Activated T-cell treated with anti-CD3 and anti-CD28 coated beads for 48 hours (primary cell): ENCODE measurements around the gene TRPV4.

Experiments
- DNase-seq: peaks from one replicate; pipeline ENCODE4 v3.0.0-alpha.2; 2020; ENCODE audit warnings: low read depth

The TRPV4 gene

DNA sequence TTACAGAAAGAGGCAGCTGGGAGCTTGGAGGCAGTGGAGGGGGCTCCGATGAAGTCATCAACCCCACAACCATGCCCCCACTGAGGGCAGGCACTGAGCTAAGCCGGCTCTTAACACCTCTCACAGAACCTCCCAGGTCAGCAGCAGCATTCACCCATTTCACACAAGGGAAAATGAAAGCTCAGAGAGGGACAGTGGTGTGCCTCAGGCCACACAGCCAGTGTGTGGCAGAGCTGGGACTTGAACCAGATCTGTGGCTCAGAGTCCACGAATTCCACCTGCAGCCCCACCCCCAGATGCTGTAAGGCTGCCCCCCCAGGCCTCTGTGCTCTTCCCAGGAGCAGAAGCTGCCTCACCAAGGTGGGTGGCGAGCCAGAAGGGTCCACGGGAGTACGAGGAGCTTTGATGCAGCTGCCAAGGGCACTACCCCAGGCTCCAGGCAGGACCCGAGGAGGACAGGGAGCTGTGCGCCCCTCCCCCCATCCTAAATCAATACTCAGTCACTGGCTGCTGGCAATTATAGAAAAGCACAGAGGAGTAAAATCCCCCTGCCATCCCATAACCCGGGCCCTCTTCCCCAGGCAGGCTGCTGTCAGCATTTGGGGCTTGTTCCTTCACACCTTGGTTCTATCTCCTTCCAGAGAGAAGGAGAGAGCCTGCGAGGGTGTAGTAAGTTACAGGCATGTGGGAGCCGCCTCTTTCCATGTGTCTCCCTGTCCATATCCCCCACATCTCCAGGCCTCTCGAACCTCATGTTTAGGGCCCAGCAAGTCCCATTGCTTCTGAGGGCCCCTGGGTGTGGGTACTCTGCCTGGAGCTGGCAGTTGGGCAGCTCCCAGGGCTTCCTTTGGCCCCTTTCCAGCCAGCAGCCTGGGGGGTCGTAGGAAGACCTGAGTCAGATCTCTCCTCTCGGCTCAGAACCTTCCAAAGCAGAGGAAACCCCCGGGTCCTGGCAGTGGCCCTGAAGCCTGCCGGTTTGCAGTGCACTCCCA is 72.0 kb downstream of the TRPV4 start:
- DNase-seq = no peak

DNA sequence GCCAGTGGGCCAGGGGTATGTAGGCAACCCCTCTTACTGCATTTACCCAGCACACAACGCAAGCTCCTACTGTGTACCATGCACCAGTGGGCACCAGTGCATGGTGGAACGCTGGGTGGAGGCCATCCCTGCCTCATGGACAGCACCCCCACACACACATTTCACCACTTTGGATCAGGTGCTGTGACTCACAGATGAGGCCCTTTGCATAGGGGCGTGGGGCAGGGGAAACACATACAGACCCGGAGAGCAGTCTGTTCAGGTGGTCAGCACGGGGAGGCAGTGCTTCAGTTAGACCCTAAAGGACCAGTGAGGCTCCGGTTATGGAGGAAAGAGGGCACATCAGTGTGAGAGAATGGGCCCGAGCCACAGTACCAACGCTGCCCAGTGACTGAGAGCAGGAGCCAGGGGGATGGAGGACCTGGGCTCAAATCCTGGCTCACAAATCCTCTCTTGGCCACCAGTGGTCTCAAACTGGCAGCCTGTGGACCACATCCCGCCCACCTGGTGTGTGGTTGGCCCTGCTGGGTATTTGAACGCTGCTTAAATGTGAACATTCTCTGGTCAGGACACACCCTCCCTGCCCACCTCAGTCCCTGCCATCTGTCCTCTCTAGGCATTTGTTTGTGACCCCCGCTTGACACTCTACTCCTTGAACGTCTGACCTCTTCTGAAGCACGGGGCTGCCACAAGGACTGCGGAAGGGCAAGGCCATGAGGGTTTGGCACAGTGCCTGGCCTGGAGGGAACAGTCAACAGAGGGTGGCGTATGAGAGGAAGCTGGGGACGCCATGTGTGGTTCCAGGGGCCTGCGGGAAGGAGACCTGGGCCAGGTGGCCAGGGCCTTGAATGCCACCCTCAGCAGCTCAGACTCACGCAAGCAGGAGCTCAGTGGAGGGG is 72.9 kb downstream of the TRPV4 start:
- DNase-seq = no peak

DNA sequence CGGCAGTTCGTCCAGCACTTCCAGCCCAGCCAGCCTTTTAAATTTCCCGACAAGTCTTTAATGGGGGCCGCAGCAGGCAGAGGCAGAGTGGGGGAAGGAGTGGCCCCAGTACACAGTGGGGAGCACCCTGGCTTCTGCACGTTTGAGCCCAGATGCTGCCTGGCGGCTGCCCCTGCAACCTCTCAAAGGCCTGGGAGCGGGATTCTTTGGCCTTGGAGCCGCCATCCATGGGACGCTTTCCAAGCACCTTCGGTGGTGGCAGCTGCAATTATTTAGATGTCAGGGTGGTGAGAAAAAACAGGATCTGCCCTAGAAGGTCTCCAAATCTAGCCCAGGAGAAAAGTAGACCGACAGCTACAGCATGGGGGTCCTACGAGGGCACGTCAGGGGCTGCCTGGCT is 73.6 kb downstream of the TRPV4 start:
- DNase-seq = no peak

DNA sequence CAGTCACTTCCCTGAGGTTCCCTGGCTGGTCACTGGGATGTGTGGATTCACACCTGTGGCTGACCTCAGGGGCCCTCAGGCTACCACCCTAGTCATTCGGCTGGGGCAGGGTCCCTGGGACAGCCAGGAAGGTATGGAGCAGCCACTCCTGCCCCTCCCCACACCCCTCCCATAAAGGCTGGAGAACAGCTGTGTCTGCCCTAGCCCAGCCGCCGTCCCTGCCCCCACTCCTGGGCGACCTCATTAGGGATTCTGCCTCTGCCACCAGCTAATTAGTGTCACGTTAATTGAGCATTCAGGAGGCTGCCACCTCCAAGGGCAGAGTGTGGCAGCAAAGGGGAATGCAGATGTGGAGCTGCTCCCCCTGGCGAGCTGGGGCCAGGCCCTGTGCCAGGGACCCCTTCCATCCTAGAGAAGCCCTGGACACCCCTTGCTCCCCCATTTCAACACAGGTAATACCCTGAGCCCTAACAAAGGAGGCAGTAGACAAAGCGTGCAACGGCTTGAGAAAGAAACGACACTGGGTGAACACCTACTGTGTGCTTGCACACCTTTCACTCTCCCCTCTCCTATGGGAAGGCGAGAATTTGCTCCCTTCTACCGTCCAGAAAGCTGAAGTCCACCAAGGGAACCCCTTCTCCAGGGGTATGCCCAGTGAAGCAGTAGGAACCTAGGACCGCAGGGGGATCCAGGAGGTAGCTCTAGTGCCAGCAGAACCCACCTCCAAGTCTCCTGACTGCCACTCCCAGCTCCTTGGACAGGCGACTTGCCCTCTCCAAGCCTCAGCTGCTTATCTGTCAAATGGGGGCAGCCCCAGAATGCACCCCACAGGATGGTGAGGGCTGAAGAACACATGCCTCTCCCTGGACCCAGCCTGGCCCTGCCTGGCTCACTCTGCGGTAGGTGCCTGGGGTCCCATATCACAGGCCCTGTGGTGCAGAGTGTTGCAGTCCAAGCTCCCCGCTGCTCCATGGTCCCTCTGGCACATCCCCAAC is 74.5 kb downstream of the TRPV4 start:
- DNase-seq = no peak

DNA sequence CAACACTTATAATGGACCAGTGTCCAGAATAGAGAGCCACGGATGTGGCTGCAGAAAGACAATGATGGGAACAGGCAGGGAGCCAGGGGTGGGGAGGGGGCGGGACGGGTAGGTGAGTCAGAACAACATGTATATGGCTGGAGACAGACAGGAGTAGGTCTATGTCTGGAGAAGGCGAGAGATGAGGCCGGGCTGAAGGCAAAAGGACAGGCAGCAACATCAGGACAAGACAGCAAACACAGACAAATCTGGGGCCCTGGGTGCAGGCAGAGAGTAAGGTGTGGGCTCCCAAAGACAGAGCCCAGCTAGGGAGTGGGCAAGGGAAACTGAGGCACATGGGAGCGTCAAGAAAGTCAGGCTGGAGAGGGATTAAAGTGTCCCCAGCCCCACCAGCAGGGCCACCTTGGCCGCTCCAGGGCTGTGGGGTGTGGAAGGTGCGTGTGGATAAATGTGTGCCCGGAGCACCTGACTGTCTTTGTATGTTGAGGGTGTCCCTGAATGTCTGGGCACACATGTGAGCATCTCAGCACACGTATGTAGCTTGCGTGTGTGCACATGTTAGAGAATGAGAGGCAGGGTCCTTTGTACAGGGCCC is 75.4 kb downstream of the TRPV4 start:
- no peak for DNase-seq

DNA sequence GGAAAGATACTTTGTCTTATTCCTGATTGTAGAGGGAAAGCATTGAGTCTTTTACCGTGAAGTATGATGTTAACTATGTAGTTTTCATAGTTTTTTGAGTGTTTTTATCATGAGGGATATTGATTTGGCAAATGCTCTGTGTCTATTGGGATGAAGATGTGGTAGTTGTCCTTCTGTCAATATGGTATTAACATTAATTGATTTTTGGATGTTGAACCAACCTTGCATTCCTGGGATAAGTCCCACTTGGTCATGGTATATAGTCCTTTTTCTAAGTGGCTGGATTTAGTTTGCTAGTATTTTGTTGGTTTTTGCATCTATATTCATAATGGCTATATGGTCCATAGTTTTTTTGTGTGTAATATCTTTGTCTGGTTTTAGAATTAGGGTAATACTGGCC is 76.7 kb downstream of the TRPV4 start:
- no peak for DNase-seq

DNA sequence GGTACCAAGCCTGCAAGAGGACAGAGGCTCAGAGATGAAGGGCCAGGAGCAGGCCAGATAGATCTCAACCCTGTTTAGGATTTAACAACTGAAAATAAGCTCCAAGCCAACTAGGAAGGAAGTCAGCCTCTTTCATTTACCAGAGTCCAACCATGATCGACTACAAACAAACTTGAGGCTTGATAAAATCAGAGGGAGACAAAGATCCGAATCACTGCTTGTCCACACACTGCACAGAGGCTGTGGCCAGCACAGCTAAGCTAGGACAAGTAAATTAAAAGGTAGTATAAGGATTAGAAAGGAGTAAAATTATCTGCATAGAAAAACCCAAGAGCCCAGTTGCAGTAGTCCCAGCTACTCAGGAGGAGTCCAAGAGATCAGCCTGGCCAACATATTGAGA is 79.2 kb downstream of the TRPV4 start:
- no peak for DNase-seq

DNA sequence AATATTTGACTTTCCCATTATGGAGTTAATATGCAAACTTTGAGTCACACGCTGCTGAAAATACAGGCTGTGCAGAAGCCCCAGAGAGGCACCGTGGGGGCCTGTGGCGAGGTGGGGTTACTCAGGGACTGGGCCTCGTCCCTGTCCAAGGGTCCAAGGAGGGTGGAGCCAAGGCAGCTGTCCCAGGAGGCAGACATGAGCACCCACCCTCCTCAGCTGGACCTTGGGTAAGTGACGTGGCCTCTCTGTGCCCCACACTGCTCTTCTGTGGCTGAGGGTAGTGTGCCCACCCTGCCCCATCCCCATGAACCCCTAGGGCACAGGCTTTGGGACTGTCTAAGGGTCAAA is 80.2 kb downstream of the TRPV4 start:
- DNase-seq = no peak

DNA sequence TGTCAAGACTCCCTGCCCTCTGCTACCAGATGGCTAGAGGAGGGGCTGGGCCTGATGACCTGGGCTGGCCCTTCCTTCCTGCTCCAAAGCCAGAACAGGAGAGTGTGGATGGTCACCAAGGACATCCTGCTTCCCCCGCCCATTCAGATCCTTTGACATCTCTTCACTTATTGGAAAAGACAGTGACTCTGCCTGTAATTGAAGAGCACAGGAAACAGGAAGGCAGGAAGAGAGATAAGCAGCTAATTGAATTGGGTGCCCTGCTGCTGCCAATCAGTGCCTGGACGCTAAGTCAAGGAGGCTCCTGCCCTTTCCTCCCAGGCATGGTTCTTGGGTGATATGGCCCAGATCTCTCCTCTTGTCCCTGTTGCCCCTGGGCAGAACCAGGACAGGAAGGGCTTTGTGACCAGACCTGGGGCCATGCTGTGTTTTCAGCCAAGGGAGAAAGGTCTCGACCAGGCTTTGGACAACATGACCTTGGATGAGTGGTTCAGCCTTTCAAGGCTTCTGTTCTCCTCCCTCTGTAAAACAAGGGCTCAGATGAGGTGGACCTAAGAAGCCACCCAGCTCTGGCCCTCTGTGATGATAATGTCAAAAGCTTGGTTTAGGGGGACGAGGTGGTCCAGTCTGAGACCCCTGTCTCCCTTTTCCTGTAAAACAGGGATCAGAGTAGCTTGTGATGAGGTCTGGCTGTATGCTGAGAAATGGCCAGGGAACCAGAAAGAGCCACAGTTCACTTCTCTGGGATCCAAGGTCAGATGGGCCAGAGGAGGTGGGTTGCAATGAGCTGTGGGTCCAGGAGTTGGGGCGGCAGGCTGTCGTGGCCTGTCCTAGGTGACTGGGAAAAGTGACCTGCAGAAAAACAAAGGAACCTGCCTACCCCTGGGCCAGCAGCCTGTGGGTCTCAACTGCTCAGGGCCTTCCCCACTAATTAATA is 80.8 kb downstream of the TRPV4 start:
- no peak for DNase-seq

DNA sequence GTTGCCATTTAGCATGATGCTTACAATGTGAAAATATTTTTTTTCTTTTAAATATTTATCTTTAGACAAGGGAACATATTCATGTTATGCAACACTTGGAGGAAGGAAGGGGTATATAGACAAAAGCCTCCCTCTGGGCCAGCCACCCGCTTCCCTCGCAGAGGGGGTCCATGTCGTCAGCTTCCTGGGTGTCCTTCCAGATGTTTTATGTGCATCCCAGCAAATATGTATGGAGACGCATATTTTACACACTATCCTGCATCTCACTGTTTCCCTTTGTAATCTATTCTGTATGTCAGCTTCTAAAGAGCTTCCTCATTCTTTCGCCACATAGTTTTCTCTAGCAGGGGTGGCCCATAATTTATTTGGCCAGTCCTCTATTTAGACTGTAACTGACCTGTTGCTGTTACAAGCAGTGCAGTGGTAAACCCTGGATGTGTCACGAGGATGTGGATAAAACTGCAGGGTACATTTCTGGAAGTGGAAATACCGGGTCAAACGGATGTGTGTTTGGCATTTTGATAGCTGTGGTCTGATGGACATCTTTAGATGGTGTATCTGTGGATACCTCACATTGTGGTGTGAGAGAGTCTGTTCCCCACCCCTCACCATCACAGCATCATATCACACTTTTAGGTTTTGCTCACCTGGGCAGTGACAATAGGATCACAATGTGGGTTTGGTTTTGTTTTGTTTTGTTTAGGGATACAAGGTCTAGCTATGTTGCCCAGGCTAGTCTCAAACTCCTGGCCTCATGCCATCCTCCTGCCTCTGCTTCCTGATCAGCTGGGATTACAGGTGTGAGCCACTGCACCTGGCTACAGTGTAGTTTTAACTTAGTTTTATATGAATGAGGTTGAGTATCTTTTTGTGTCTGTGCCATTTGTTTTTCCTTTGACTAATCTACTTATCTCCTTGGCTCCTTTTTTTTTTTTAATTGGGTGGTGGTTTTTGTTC is 87.9 kb downstream of the TRPV4 start:
- no peak for DNase-seq

DNA sequence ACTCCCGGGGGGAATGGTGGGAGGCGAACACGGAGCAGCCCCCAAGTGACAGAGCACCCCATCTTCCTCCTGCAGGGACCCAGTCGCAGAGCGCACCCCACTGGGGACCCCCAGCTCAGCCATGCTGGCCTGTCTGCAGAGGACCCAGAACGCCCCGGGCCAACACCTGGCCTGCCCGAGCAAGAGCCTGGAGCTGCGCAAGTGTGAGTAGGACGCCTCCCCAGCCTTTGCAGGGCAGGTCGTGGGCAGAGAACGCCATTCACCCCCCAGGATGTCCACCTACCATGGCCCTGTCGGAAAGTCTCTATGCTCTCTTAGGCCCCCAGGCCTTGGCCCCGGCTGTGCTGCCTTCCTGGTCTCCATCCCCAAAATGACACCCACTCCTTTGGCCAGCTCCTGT is 89.2 kb downstream of the TRPV4 start:
- DNase-seq = no peak

DNA sequence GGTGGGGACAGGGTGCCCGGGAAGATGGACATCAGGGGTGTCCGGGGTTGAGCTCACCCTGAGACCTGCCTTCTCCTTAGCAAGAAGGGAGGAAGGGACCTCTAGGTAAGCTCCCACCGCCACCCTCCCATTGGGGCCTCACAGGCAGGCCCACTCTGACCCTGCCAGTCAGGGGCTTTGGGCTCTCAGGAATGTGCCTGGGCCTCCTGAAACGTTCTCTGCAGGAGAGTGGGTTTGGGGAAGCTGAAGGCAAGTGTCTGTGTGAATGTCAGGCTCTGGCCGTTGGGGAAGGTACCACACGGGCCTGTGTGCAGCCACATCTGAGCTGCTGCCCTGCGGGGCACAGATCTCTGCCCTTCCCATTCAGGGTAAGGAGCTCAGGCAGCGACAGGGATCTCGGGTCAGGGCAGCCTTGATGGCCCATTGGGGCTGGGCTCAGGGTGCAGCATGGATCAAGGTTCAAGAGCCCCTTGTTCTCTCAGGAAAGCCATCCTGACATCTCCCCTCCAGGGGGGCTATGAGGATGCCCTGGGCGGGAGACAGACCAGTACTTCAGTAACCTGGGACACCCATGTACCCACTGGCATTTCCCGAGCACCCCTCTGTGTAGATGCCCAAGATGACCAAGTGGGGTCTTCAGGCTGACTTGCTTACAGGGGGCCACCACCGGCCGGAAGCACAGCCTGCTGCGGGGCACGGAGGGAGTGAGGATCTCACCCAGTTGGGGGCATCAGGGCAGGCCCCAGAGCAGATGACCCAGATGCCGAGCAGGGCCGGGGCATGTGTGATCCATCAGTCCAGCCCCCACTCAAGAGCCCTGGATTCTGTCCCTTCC is 89.9 kb downstream of the TRPV4 start:
- no peak for DNase-seq

DNA sequence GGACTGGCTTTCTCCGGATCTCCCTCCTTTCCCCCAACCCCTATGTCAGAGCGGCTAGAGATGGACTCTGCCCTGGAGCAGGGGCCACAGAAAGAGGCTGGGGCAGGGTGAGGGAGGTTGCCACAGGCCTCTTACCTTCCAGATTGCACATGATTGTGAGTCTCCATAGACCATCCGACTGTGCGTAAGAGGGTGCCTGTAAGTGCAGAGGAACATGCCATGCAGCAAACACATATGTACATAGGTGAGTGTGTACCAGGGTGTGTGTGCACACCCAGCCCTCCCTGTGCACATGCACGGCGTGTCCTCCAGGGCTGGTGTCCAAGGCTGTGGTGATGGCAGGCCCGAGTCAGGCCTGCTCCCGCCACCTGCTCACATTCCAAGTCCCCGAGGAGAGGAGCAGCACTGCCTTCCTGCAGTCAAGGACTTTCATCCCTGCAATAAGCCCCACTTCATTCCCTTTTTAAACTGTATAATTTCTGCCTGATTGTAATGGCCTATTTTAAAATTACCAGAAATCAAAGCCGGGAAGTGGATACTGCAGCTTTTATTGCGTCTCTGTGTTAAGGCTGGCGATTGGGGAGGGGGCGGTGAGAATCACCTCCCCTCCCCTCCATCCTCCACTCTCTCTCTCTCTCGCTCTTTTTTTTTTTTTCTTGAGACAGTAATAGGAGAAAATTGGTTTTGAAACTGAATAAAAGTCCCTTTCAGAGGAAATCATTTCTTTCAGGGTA is 91.1 kb downstream of the TRPV4 start:
- no peak for DNase-seq

DNA sequence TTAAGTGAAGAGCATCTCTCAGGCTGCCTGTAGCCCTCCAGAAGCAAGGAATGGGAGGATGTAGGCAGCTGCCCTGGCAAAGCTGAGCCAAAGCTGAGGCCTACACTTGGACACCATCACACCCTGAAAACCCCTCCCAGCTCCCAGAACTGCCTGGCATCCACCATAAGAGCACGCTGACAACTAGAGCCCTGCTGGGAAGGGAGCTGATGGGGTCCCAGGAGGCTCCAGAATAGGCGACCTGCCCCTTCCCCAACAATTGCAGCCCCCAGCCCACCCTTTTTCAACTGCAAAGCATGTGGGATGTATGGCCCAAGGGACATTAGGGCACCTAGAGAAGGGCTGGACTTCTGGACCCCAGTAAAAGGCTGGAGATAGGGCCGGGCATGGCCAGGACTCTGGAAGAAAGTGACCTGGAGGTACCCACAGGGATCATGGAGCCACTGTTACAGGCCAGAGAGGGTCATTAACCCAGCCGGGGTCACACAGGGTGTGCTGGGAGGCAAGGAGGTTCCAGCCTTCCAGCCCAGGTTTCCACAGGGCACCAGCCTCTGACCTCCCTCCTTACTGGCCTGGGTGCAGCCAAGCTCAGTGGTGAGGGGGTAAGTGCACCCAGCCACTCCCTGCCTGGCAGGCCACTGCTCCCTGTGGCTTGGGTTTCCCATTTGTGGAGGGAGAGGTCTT is 91.8 kb downstream of the TRPV4 start:
- DNase-seq = no peak

DNA sequence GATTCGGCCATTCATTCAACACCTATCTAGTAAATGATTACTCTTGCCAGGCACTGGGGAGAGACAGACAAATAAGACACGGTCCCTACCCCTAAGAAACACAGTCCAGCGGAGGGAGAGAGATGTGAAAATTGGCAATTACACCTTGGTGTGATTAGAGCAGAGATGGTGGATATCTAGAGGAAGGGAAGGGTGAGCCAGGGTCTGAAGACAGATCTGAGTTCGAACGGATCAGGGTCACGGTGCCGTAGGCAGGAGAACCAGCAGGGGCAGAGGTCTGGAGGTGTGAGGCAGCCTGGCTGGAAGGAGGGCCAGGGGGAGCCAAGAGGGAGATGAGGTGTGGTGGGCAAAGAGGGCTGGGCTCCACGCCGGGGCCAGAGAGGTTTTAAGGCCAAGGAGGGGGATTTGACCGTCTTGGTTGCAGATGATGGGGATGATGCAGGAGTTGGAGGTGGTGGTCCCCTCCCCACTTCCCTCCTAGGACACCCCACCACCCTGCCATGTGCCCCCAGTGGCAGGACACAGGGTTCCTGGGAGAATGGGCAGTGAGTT is 92.4 kb downstream of the TRPV4 start:
- no peak for DNase-seq
